Measurements from ENCODE around the gene PRC1. TPM values are rescaled to one million over a fixed set of nuclear protein-coding genes. Genes with fewer than 3 reads are reported as not detected.
A peak's percentile ranks its signal among the peaks of the same experiment; 100 is the strongest.
"Not testable (repeated sequence)": the region's sequence is repeated elsewhere in the genome, so short reads cannot be mapped to it uniquely, and the experiment has no call there.

The PRC1 gene
- total RNA-seq, 2 experiments from 2014 or later = 24.4 to 26.7 TPM

GRCh38 chr15:90929246-90930019, 64.9 kb downstream of the PRC1 start:
- DNase-seq (peak in 1 of 14 experiments; percentile 16), ATAC-seq (ENCODE audit: poor library complexity) (no peak)
- intact Hi-C loops (cut with DNase I, micrococcal nuclease) = loop anchor here (2.0 to 10.0 kb wide), 7 partner anchors 57 to 1035 kb away; partner anchors contain the start of genes AP3S2 (in 2 of the 2), BLM (in 1 of the 2), GDPGP1 (in 1 of the 2) and PRC1 (in 1 of the 2)
- peaks cover 52% of the 10 kb centered on the region for H3K4me1 ChIP-seq (ENCODE audit: insufficient read depth, low read length)
- TF ChIP-seq CTCF (IDR thresholded peaks at IDR 0.05) = no peak
- Mint-ChIP-seq H3K4me3 (peak overlapping the region; percentile 98), H3K4me1 (ENCODE audit: low read depth) (peaks cover 34% of the 10 kb centered on the region), H3K9me3 (no peaks in the 10 kb centered on the region), H3K27ac (peak overlapping the region; percentile 96), H3K27me3 (no peaks in the 10 kb centered on the region), H3K36me3 (ENCODE audit: low read depth) (peaks cover 10% of the 10 kb centered on the region)
- H3K36me3 ChIP-seq (ENCODE audit: insufficient read depth, low read length) = no peaks in the 10 kb centered on the region
- ChIA-PET POLR2A (interaction anchor here (0.7 to 8.1 kb wide), 11 partner anchors 11 to 549 kb away, joined by 3 to 232 read pairs (median 3); partner anchors contain the start of genes MAN2A2 and RCCD1), CTCF (interaction anchor here (1.4 to 1.5 kb wide), 3 partner anchors 27 to 43 kb away, joined by 3 to 11 read pairs (median 5); partner anchors contain the start of gene MAN2A2)
- H3K4me3 ChIP-seq (ENCODE audit: low read length) = peak overlapping the region; percentile 59
- H3K27ac ChIP-seq (ENCODE audit: low read depth in 1 of 2, low read length in 2 of 2) = peak overlapping the region; percentile 85 to 93
- no peaks in the 10 kb centered on the region for H3K27me3 ChIP-seq (ENCODE audit: control insufficient read depth in 1 of 2, insufficient read depth in 2 of 2, low read length in 2 of 2)
- no peaks in the 10 kb centered on the region for H3K9me3 ChIP-seq (ENCODE audit: control insufficient read depth in 1 of 2, insufficient read depth in 1 of 2, low read length in 2 of 2)

- H3K9me3 Mint-ChIP-seq; intact Hi-C loops (cut with DNase I, micrococcal nuclease); H3K27ac ChIP-seq (ENCODE audit: low read depth in 1 of 2, low read length in 2 of 2): not testable (repeated sequence)
Observed at GRCh38 chr15:90928106-90928505, 66.2 kb downstream of the PRC1 start.

GRCh38 chr15:90926766-90927165, 67.6 kb downstream of the PRC1 start:
- H3K27me3 Mint-ChIP-seq; POLR2A ChIA-PET; H3K27ac ChIP-seq (ENCODE audit: low read depth in 1 of 2, low read length in 2 of 2); CTCF ChIA-PET; intact Hi-C loops (cut with DNase I, micrococcal nuclease); H3K4me3 ChIP-seq (ENCODE audit: low read length); H3K9me3 Mint-ChIP-seq; H3K27ac Mint-ChIP-seq; H3K27me3 ChIP-seq (ENCODE audit: control insufficient read depth in 1 of 2, insufficient read depth in 2 of 2, low read length in 2 of 2); H3K9me3 ChIP-seq (ENCODE audit: control insufficient read depth in 1 of 2, insufficient read depth in 1 of 2, low read length in 2 of 2); DNase-seq; H3K36me3 ChIP-seq (ENCODE audit: insufficient read depth, low read length); ATAC-seq (ENCODE audit: poor library complexity); H3K36me3 Mint-ChIP-seq (ENCODE audit: low read depth): not testable (repeated sequence)
- Mint-ChIP-seq H3K4me3 (peak overlapping the region; percentile 30), H3K4me1 (ENCODE audit: low read depth) (peaks cover 22% of the 10 kb centered on the region)
- peaks cover 26% of the 10 kb centered on the region for H3K4me1 ChIP-seq (ENCODE audit: insufficient read depth, low read length)

More at GRCh38 chr15:90928106-90928505, 66.2 kb downstream of the PRC1 start:
- H3K36me3 ChIP-seq (ENCODE audit: insufficient read depth, low read length); CTCF ChIA-PET; H3K9me3 ChIP-seq (ENCODE audit: control insufficient read depth in 1 of 2, insufficient read depth in 1 of 2, low read length in 2 of 2); H3K27me3 Mint-ChIP-seq; POLR2A ChIA-PET; H3K4me3 ChIP-seq (ENCODE audit: low read length); H3K27me3 ChIP-seq (ENCODE audit: control insufficient read depth in 1 of 2, insufficient read depth in 2 of 2, low read length in 2 of 2); ATAC-seq (ENCODE audit: poor library complexity); DNase-seq; H3K36me3 Mint-ChIP-seq (ENCODE audit: low read depth): not testable (repeated sequence)
- H3K4me1 ChIP-seq (ENCODE audit: insufficient read depth, low read length) = peaks cover 39% of the 10 kb centered on the region
- peak overlapping the region; percentile 96 for H3K27ac Mint-ChIP-seq
- H3K4me3 Mint-ChIP-seq = peak overlapping the region; percentile 48
- H3K4me1 Mint-ChIP-seq (ENCODE audit: low read depth) = peaks cover 29% of the 10 kb centered on the region

GRCh38 chr15:90924375-90924774, 70.0 kb downstream of the PRC1 start:
- intact Hi-C loops (cut with DNase I, micrococcal nuclease) = no loop called here
- Mint-ChIP-seq H3K4me3 (no peak overlapping the region), H3K36me3 (ENCODE audit: low read depth) (peaks cover 20% of the 10 kb centered on the region), H3K4me1 (ENCODE audit: low read depth) (peaks cover 2% of the 10 kb centered on the region), H3K27me3 (no peaks in the 10 kb centered on the region), H3K9me3 (no peaks in the 10 kb centered on the region), H3K27ac (no peak overlapping the region)
- Histone ChIP-seq H3K9me3 (ENCODE audit: control insufficient read depth in 1 of 2, insufficient read depth in 1 of 2, low read length in 2 of 2) (no peaks in the 10 kb centered on the region), H3K4me1 (ENCODE audit: insufficient read depth, low read length) (peaks cover 4% of the 10 kb centered on the region), H3K27me3 (ENCODE audit: control insufficient read depth in 1 of 2, insufficient read depth in 2 of 2, low read length in 2 of 2) (no peaks in the 10 kb centered on the region), H3K27ac (ENCODE audit: low read depth in 1 of 2, low read length in 2 of 2) (no peak overlapping the region), H3K36me3 (ENCODE audit: insufficient read depth, low read length) (peaks cover 23% of the 10 kb centered on the region), H3K4me3 (ENCODE audit: low read length) (no peak overlapping the region)
- no peak for ATAC-seq (ENCODE audit: poor library complexity)
- POLR2A ChIA-PET = no interaction called here
- CTCF ChIA-PET = no interaction called here
- TF ChIP-seq CTCF (IDR thresholded peaks at IDR 0.05) = no peak
- no peak for DNase-seq

GRCh38 chr15:90922712-90923322, 71.5 kb downstream of the PRC1 start:
- peaks cover 33% of the 10 kb centered on the region for H3K36me3 Mint-ChIP-seq (ENCODE audit: low read depth)
- H3K9me3 ChIP-seq (ENCODE audit: control insufficient read depth in 1 of 2, insufficient read depth in 1 of 2, low read length in 2 of 2); H3K4me1 Mint-ChIP-seq (ENCODE audit: low read depth); H3K4me3 ChIP-seq (ENCODE audit: low read length); H3K4me1 ChIP-seq (ENCODE audit: insufficient read depth, low read length); ATAC-seq (ENCODE audit: poor library complexity); H3K27me3 ChIP-seq (ENCODE audit: control insufficient read depth in 1 of 2, insufficient read depth in 2 of 2, low read length in 2 of 2); DNase-seq; H3K27ac Mint-ChIP-seq; H3K9me3 Mint-ChIP-seq; H3K27me3 Mint-ChIP-seq; intact Hi-C loops (cut with DNase I, micrococcal nuclease); H3K4me3 Mint-ChIP-seq; H3K27ac ChIP-seq (ENCODE audit: low read depth in 1 of 2, low read length in 2 of 2): not testable (repeated sequence)
- ChIA-PET CTCF (interaction anchor here (3.1 kb wide), 1 partner anchor 9 kb away, joined by 15 read pairs; the partner anchor contains the start of gene HDDC3), POLR2A (interaction anchor here (0.7 kb wide), 1 partner anchor 12 kb away, joined by 3 read pairs; the partner anchor contains the start of gene UNC45A)
- peaks cover 38% of the 10 kb centered on the region for H3K36me3 ChIP-seq (ENCODE audit: insufficient read depth, low read length)

Measured in CD4-positive, alpha-beta T cell (primary cell).